ENCODE measurements around the gene EID3.

DNA sequence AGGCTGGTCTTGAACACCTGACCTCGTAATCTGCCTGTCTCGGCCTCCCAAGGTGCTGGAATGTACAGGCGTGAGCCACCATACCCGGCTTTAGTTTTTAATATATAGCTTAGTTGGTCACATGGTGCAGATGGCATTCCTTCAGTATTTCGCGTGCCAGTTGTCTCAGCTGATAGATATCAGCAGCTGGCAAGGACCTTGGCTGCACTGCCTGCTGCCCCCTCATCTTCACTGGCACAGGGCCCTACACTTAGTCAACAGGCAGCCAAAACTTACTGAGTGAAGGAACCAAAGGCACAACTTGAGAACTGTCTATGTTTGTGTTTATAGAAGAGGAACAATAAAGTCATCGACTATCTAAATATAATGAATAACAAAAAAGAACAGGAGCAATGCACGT, 31.0 kb downstream of the EID3 start:
- TF ChIP-seq, protein P1, sequence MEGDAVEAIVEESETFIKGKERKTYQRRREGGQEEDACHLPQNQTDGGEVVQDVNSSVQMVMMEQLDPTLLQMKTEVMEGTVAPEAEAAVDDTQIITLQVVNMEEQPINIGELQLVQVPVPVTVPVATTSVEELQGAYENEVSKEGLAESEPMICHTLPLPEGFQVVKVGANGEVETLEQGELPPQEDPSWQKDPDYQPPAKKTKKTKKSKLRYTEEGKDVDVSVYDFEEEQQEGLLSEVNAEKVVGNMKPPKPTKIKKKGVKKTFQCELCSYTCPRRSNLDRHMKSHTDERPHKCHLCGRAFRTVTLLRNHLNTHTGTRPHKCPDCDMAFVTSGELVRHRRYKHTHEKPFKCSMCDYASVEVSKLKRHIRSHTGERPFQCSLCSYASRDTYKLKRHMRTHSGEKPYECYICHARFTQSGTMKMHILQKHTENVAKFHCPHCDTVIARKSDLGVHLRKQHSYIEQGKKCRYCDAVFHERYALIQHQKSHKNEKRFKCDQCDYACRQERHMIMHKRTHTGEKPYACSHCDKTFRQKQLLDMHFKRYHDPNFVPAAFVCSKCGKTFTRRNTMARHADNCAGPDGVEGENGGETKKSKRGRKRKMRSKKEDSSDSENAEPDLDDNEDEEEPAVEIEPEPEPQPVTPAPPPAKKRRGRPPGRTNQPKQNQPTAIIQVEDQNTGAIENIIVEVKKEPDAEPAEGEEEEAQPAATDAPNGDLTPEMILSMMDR (IDR thresholded peaks at IDR 0.05): no peak
- TF ChIP-seq POLR2A (IDR thresholded peaks at IDR 0.05): no peak
